GM23338 (cell line): ENCODE results near the gene PRPSAP1. TPM values are rescaled to one million over a fixed set of nuclear protein-coding genes. Genes with fewer than 3 reads are reported as not detected.
A peak's percentile ranks its signal among the peaks of the same experiment; 100 is the strongest.

Experiments used
- ATAC-seq: fragments of 200-7000 bp; cut with Tn5 transposase; 3 replicates; pipeline ENCODE4 v1.9.1; 2020
- DNase-seq: peaks from one replicate; pipeline ENCODE4 v3.0.0-alpha.2; 2015; ENCODE audit warnings: low spot score
- H2AFZ ChIP-seq: fragments of 200-600 bp; sonication (generic); 2 replicates; pipeline ENCODE4 v1.8.0; 2016; ENCODE audit warnings: antibody characterized with exemption, mild to moderate bottlenecking, moderate library complexity
- H3F3A ChIP-seq: fragments of 200-600 bp; sonication (generic); replicated peaks from 2 replicates; pipeline ENCODE4 v1.8.0; 2017; ENCODE audit warnings: antibody characterized with exemption, mixed run types, low read depth
- H3K27ac ChIP-seq: fragments of 200-600 bp; sonication (generic); 2 replicates; pipeline ENCODE4 v1.6.1; 2016; ENCODE audit warnings: low read depth
- H3K27me3 ChIP-seq: fragments of 200-600 bp; sonication (generic); 2 replicates; pipeline ENCODE4 v1.8.0; 2016; ENCODE audit warnings: mild to moderate bottlenecking, mixed run types, moderate library complexity; ENCODE audit not compliant: insufficient read depth
- H3K36me3 ChIP-seq: fragments of 200-600 bp; sonication (generic); 2 replicates; pipeline ENCODE4 v1.8.0; 2016; ENCODE audit warnings: mild to moderate bottlenecking; ENCODE audit not compliant: insufficient read depth
- H3K4me1 ChIP-seq: fragments of 200-600 bp; sonication (generic); 2 replicates; pipeline ENCODE4 v1.8.0; 2016; ENCODE audit warnings: mild to moderate bottlenecking, moderate library complexity; ENCODE audit not compliant: insufficient read depth
- H3K4me2 ChIP-seq: fragments of 200-600 bp; sonication (generic); 2 replicates; pipeline ENCODE4 v1.7.1; 2017; ENCODE audit warnings: mixed run types
- H3K4me3 ChIP-seq: fragments of 200-600 bp; sonication (generic); 2 replicates; pipeline ENCODE4 v1.6.1; 2016; ENCODE audit warnings: mixed run types
- H3K79me2 ChIP-seq: fragments of 200-600 bp; sonication (generic); replicated peaks from 2 replicates; pipeline ENCODE4 v1.8.0; 2017; ENCODE audit warnings: mild to moderate bottlenecking; ENCODE audit not compliant: insufficient read depth
- H3K9me2 ChIP-seq: fragments of 200-600 bp; sonication (generic); 2 replicates; pipeline ENCODE4 v1.8.0; 2017; ENCODE audit not compliant: insufficient read depth
- H4K20me1 ChIP-seq: fragments of 200-600 bp; sonication (generic); replicated peaks from 2 replicates; pipeline ENCODE4 v1.8.0; 2017; ENCODE audit warnings: mild to moderate bottlenecking; ENCODE audit not compliant: insufficient read depth
- H3K27ac Mint-ChIP-seq: 2 replicates; pipeline ENCODE4 v1.8.0; 2020; ENCODE audit warnings: inconsistent platforms, mild to moderate bottlenecking, moderate library complexity, mixed read lengths
- H3K27me3 Mint-ChIP-seq: 3 replicates; pipeline ENCODE4 v1.8.0; 2022; ENCODE audit warnings: low read depth, mild to moderate bottlenecking, moderate library complexity, mixed read lengths, inconsistent platforms; ENCODE audit not compliant: insufficient read depth, poor library complexity
- H3K36me3 Mint-ChIP-seq: 3 replicates; pipeline ENCODE4 v1.8.0; 2021; ENCODE audit warnings: low read depth, mild to moderate bottlenecking, inconsistent platforms, moderate library complexity, mixed read lengths
- H3K4me1 Mint-ChIP-seq: 3 replicates; pipeline ENCODE4 v1.8.0; 2020; ENCODE audit warnings: mild to moderate bottlenecking, inconsistent platforms, mixed read lengths
- H3K4me3 Mint-ChIP-seq: 3 replicates; pipeline ENCODE4 v1.8.0; 2021; ENCODE audit warnings: moderate library complexity, mild to moderate bottlenecking, inconsistent platforms, mixed read lengths
- H3K9me3 Mint-ChIP-seq: 3 replicates; pipeline ENCODE4 v1.8.0; 2020; ENCODE audit warnings: moderate library complexity, mild to moderate bottlenecking, inconsistent platforms, mixed read lengths
- CREB1 ChIP-seq: fragments of 250-450 bp; sonication (Bioruptor Pico); IDR thresholded peaks from 2 replicates; pipeline ENCODE4 v1.5.0; 2020; ENCODE audit warnings: low read depth, mild to moderate bottlenecking, moderate library complexity
- EZH2 ChIP-seq: fragments of 200-600 bp; sonication (generic); IDR thresholded peaks from one replicate; pipeline ENCODE4 v1.8.0; 2017; ENCODE audit warnings: antibody characterized with exemption, mild to moderate bottlenecking, low read depth; ENCODE audit not compliant: unreplicated experiment
- EZH2phosphoT487 ChIP-seq: fragments of 200-600 bp; sonication (generic); IDR thresholded peaks from one replicate; pipeline ENCODE4 v1.8.1; 2018; ENCODE audit warnings: antibody characterized with exemption; ENCODE audit not compliant: unreplicated experiment
- JUNB ChIP-seq: IDR thresholded peaks from one replicate; pipeline ENCODE4 v1.6.1; 2016; ENCODE audit warnings: antibody characterized with exemption; ENCODE audit not compliant: unreplicated experiment
- REST ChIP-seq: IDR thresholded peaks from one replicate; pipeline ENCODE4 v1.6.1; 2018; ENCODE audit warnings: antibody characterized with exemption; ENCODE audit not compliant: unreplicated experiment
- STAT1 ChIP-seq: IDR thresholded peaks from one replicate; pipeline ENCODE4 v1.6.1; 2016; ENCODE audit warnings: antibody characterized with exemption; ENCODE audit not compliant: unreplicated experiment
- polyA plus RNA-seq: library from polyadenylated mRNA; unstranded; fragments of >200 nt; fragmentation: Nextera tagmentation; extraction: Ambion mirVana; gene quantifications from 2 replicates; pipeline ENCODE4 v1.2.1, GENCODE V29; 2016
- total RNA-seq: library from RNA; depleted of rRNA; stranded (reverse); fragments of >200 nt; shearing (Covaris generic); gene quantifications from 2 replicates; pipeline ENCODE4 v1.2.3, GENCODE V29; 2014

Gene PRPSAP1
- total and polyA plus RNA-seq, 2 experiments from 2014 or later = 39.5 to 58.8 TPM

- Histone ChIP-seq H2AFZ (peak overlapping the region; percentile 98), H3K9me2 (no peaks in the 10 kb centered on the region)
- no peak overlapping the region for H3K27ac Mint-ChIP-seq
Measured at GRCh38 chr17:76383546-76384221, 30.0 kb upstream of the PRPSAP1 start.

GRCh38 chr17:76382803-76383545, 29.3 kb upstream of the PRPSAP1 start:
- ATAC-seq (peak; percentile 36), DNase-seq (peak; percentile 87)
- H3K4me3 Mint-ChIP-seq = peak overlapping the region; percentile 92
- Histone ChIP-seq H3K4me3 (peak overlapping the region; percentile 84), H3K9me2 (no peaks in the 10 kb centered on the region), H3K4me2 (peak overlapping the region; percentile 95), H2AFZ (peak overlapping the region; percentile 98), H3K27ac (no peak overlapping the region), H3K36me3 (no peaks in the 10 kb centered on the region), H3K4me1 (peaks cover 10% of the 10 kb centered on the region), H3K27me3 (peaks cover 60% of the 10 kb centered on the region), H3F3A (peaks cover 5% of the 10 kb centered on the region; the same call in 1 of the 2 replicates), H4K20me1 (no peaks in the 10 kb centered on the region), H3K79me2 (no peaks in the 10 kb centered on the region)
- peaks cover 11% of the 10 kb centered on the region; the same call in 1 of the 3 replicates for H3K4me1 Mint-ChIP-seq
- peaks cover 4% of the 10 kb centered on the region; the same call in 1 of the 3 replicates for H3K36me3 Mint-ChIP-seq
- peak overlapping the region; percentile 77; the same call in 1 of the 2 replicates for H3K27ac Mint-ChIP-seq
- no peaks in the 10 kb centered on the region; the same call in 2 of the 3 replicates for H3K9me3 Mint-ChIP-seq
- H3K27me3 Mint-ChIP-seq = peaks cover 57% of the 10 kb centered on the region
- no peak for TF ChIP-seq EZH2
- TF ChIP-seq CREB1 (CRISPR knock-in tag) = 0 out of 2 replicates have a peak, but pooled peaks have one; percentile 20

More at GRCh38 chr17:76383546-76384221, 30.0 kb upstream of the PRPSAP1 start:
- Histone ChIP-seq H3K27ac (no peak overlapping the region), H3K4me2 (peak overlapping the region; percentile 95), H3K4me1 (peaks cover 11% of the 10 kb centered on the region), H4K20me1 (no peaks in the 10 kb centered on the region), H3K79me2 (no peaks in the 10 kb centered on the region), H3K4me3 (peak overlapping the region; percentile 84), H3K36me3 (no peaks in the 10 kb centered on the region), H3K27me3 (peaks cover 60% of the 10 kb centered on the region), H3F3A (peaks cover 5% of the 10 kb centered on the region; the same call in 1 of the 2 replicates)
- ATAC-seq (peak; percentile 13), DNase-seq (peak; percentile 66)
- H3K4me1 Mint-ChIP-seq = peaks cover 12% of the 10 kb centered on the region; the same call in 2 of the 3 replicates
- peaks cover 61% of the 10 kb centered on the region for H3K27me3 Mint-ChIP-seq
- no peaks in the 10 kb centered on the region; the same call in 2 of the 3 replicates for H3K9me3 Mint-ChIP-seq
- TF ChIP-seq EZH2 (peak; percentile 71), STAT1 (no peak)
- H3K4me3 Mint-ChIP-seq = peak overlapping the region; percentile 92
- peaks cover 6% of the 10 kb centered on the region; the same call in 2 of the 3 replicates for H3K36me3 Mint-ChIP-seq

GRCh38 chr17:76382351-76382802, 28.7 kb upstream of the PRPSAP1 start:
- Histone ChIP-seq H4K20me1 (no peaks in the 10 kb centered on the region), H3K27ac (no peak overlapping the region), H3K9me2 (no peaks in the 10 kb centered on the region), H3K79me2 (no peaks in the 10 kb centered on the region), H3K4me3 (peak overlapping the region; percentile 84), H3K4me2 (peak overlapping the region; percentile 95), H3K4me1 (peaks cover 10% of the 10 kb centered on the region), H3F3A (peaks cover 5% of the 10 kb centered on the region; the same call in 1 of the 2 replicates), H3K27me3 (peaks cover 60% of the 10 kb centered on the region), H3K36me3 (no peaks in the 10 kb centered on the region), H2AFZ (peak overlapping the region; percentile 98)
- Mint-ChIP-seq H3K9me3 (no peaks in the 10 kb centered on the region; the same call in 1 of the 3 replicates), H3K27ac (peak overlapping the region; percentile 77; the same call in 1 of the 2 replicates), H3K27me3 (peaks cover 55% of the 10 kb centered on the region), H3K36me3 (peaks cover 3% of the 10 kb centered on the region; the same call in 1 of the 3 replicates), H3K4me3 (peak overlapping the region; percentile 92), H3K4me1 (peaks cover 11% of the 10 kb centered on the region; the same call in 1 of the 3 replicates)
- peak; percentile 20 for ATAC-seq
- TF ChIP-seq EZH2 = peak; percentile 22
- TF ChIP-seq REST = no peak
- TF ChIP-seq EZH2phosphoT487 = no peak
- no peak for TF ChIP-seq JUNB
- peak; percentile 79 for DNase-seq
